ENCODE data around the gene PDGFC. TPM values are rescaled to one million over a fixed set of nuclear protein-coding genes. Genes with fewer than 3 reads are reported as not detected.

The PDGFC gene
- polyA plus RNA-seq, 1 donor from 2014 or later: 3.8 TPM

DNA sequence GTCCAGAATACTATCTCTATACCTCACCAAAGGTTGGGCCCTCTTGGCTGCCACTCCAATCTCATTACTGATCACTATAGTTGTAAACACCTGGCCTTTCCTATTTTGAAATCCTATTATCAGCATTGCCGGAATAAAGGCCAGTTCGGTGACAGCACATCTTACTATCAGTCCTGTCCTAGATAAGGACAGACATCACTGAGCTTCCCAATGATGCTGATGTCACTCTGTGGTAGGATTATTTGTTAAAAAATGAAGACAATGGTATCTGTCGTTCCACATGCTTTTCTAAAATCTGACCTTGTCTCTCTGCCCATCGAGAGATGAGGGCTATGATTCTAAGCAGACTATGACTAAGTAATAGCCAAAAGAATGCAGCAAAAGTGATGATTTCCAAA lies 260.4 kb downstream of the PDGFC start:
- no peaks in the 10 kb centered on the region for H3K9me3 ChIP-seq (ENCODE audit: low read length)
- H3F3A ChIP-seq (ENCODE audit: insufficient read depth, low read length, poor library complexity, severe bottlenecking): no peaks in the 10 kb centered on the region
- no peak overlapping the region for H3K4me2 ChIP-seq (ENCODE audit: low read length)
- H3K4me3 ChIP-seq (ENCODE audit: low read length): no peak overlapping the region
- no peak overlapping the region for H3K27ac ChIP-seq (ENCODE audit: low read length)
- TF ChIP-seq SMC3 (conservative IDR thresholded peaks at IDR 0.05; ENCODE audit: poor library complexity) (no peak), RAD21 (conservative IDR thresholded peaks at IDR 0.05) (no peak), POLR2AphosphoS5 (IDR thresholded peaks at IDR 0.05) (no peak), TAF1 (IDR thresholded peaks at IDR 0.05; ENCODE audit: low read depth) (no peak), CTCF (IDR thresholded peaks at IDR 0.05; ENCODE audit: poor library complexity, severe bottlenecking) (no peak), EZH2 (IDR thresholded peaks at IDR 0.05; ENCODE audit: borderline replicate concordance, insufficient read depth, low read length, poor library complexity, severe bottlenecking) (no peak), MXI1 (conservative IDR thresholded peaks at IDR 0.05; ENCODE audit: poor library complexity, severe bottlenecking) (no peak), EP300 (conservative IDR thresholded peaks at IDR 0.05; ENCODE audit: poor library complexity, severe bottlenecking) (no peak)
- TF ChIP-seq, protein P1, sequence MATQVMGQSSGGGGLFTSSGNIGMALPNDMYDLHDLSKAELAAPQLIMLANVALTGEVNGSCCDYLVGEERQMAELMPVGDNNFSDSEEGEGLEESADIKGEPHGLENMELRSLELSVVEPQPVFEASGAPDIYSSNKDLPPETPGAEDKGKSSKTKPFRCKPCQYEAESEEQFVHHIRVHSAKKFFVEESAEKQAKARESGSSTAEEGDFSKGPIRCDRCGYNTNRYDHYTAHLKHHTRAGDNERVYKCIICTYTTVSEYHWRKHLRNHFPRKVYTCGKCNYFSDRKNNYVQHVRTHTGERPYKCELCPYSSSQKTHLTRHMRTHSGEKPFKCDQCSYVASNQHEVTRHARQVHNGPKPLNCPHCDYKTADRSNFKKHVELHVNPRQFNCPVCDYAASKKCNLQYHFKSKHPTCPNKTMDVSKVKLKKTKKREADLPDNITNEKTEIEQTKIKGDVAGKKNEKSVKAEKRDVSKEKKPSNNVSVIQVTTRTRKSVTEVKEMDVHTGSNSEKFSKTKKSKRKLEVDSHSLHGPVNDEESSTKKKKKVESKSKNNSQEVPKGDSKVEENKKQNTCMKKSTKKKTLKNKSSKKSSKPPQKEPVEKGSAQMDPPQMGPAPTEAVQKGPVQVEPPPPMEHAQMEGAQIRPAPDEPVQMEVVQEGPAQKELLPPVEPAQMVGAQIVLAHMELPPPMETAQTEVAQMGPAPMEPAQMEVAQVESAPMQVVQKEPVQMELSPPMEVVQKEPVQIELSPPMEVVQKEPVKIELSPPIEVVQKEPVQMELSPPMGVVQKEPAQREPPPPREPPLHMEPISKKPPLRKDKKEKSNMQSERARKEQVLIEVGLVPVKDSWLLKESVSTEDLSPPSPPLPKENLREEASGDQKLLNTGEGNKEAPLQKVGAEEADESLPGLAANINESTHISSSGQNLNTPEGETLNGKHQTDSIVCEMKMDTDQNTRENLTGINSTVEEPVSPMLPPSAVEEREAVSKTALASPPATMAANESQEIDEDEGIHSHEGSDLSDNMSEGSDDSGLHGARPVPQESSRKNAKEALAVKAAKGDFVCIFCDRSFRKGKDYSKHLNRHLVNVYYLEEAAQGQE (IDR thresholded peaks at IDR 0.05; ENCODE audit: borderline replicate concordance): no peak
- H2AFZ ChIP-seq (ENCODE audit: low read depth, low read length): no peak overlapping the region
- H3K9ac ChIP-seq (ENCODE audit: low read length): no peak overlapping the region
- no peaks in the 10 kb centered on the region for H4K20me1 ChIP-seq (ENCODE audit: insufficient read depth)
- H3K79me2 ChIP-seq (replicated peaks; ENCODE audit: insufficient read depth, low read length): no peaks in the 10 kb centered on the region
- no peaks in the 10 kb centered on the region for H3K27me3 ChIP-seq (ENCODE audit: insufficient read depth, low read depth, low read length)
- H3K36me3 ChIP-seq (ENCODE audit: insufficient read depth, low read length): no peaks in the 10 kb centered on the region
- H3K9me2 ChIP-seq (ENCODE audit: insufficient read depth, low read length): no peaks in the 10 kb centered on the region

Small RNA genes within 50 kb of the gene (small RNA-seq; reads per million reads assigned to genes)
- 0 reads per million in 3 experiments for gene AC092608.2

Other genes starting within 250 kb of the PDGFC start
- gene GLRB, start 104.4 kb upstream of the PDGFC start, polyA plus RNA-seq: 24.9 and 25.1 TPM in 2 replicates
- 823 and 875 TPM in 2 replicates for gene GRIA2, start 248.9 kb upstream of the PDGFC start, polyA plus RNA-seq